Testis (tissue), 2 donors: ENCODE measurements around the gene STYXL2.

Experiments
- CTCF ChIP-seq, 3 experiments: fragments of 450-650 bp in 2 of 3; fragments of 200-600 bp in 1 of 3; sonication (generic) in 1 of 3; IDR thresholded peaks; one replicate each; pipeline ENCODE4 v1.5.1; 2016 to 2019; ENCODE audit warnings: antibody characterized with exemption in 3 of 3, mild to moderate bottlenecking in 2 of 3, moderate library complexity in 1 of 3
- POLR2A ChIP-seq: fragments of 450-650 bp; IDR thresholded peaks from one replicate; pipeline ENCODE4 v1.6.1; 2017; ENCODE audit warnings: antibody characterized with exemption, mild to moderate bottlenecking, moderate library complexity

- TF ChIP-seq CTCF (IDR thresholded peaks at IDR 0.05) (no peak), POLR2A (no peak)
Measured at GRCh38 chr1:167054946-167055630, 38.8 kb upstream of the STYXL2 start.
